22Rv1 (cell line): ENCODE data around the gene WWOX.

Source experiments
- ZFX ChIP-seq: fragments of 450-650 bp; IDR thresholded peaks from 2 replicates; pipeline ENCODE4 v1.6.1; 2017; ENCODE audit warnings: antibody characterized with exemption, borderline replicate concordance
- TF ChIP-seq, protein P1 (sequence below): fragments of 450-650 bp; IDR thresholded peaks from 2 replicates; pipeline ENCODE4 v1.5.1; 2017; ENCODE audit warnings: mild to moderate bottlenecking

DNA sequence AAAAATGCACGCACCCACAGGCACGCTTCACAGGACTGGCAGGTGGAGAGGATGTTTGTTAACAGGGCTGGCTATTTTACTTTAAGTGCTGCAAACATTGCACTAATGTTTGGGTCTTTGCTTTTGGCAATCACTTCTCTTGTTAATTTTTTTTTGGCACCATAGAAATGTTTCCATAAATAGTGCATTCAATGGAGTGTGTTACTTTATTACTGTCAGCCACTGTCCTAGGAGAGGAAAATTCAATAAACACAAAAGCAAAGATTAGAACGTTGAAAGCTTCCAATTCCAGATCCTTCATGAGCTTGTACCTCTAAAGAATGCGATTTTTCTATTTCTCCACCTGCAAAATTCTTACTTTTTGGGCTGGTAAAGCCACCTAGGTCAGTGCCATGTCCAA, 743.5 kb downstream of the WWOX start:
- TF ChIP-seq, protein P1, sequence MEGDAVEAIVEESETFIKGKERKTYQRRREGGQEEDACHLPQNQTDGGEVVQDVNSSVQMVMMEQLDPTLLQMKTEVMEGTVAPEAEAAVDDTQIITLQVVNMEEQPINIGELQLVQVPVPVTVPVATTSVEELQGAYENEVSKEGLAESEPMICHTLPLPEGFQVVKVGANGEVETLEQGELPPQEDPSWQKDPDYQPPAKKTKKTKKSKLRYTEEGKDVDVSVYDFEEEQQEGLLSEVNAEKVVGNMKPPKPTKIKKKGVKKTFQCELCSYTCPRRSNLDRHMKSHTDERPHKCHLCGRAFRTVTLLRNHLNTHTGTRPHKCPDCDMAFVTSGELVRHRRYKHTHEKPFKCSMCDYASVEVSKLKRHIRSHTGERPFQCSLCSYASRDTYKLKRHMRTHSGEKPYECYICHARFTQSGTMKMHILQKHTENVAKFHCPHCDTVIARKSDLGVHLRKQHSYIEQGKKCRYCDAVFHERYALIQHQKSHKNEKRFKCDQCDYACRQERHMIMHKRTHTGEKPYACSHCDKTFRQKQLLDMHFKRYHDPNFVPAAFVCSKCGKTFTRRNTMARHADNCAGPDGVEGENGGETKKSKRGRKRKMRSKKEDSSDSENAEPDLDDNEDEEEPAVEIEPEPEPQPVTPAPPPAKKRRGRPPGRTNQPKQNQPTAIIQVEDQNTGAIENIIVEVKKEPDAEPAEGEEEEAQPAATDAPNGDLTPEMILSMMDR: no peak
- no peak for TF ChIP-seq ZFX
